Measurements from ENCODE around the gene GLIS1.

GRCh38 chr1:53706356-53706755, 32.6 kb downstream of the GLIS1 start:
- no peak for TF ChIP-seq GATA3 (IDR thresholded peaks at IDR 0.05; ENCODE audit: low read depth, low read length)
- TF ChIP-seq GATA2 (IDR thresholded peaks at IDR 0.05; ENCODE audit: low read depth, low read length) = no peak

Data from SH-SY5Y (cell line).